MM.1S (cell line): ENCODE results near the gene TOR1A.

Experiments
- DNase-seq: peaks from one replicate; pipeline ENCODE4 v3.0.0-alpha.2; 2015
- H2AFZ ChIP-seq: fragments of 300-600 bp; sonication (generic); 2 replicates; pipeline ENCODE4 v1.6.0; 2016; ENCODE audit warnings: antibody characterized with exemption, low read length
- H3F3A ChIP-seq: fragments of 300-600 bp; sonication (generic); 2 replicates; pipeline ENCODE4 v1.6.1; 2016; ENCODE audit warnings: mild to moderate bottlenecking, antibody characterized with exemption, low read length, moderate library complexity, mixed read lengths; ENCODE audit not compliant: insufficient read depth
- H3K27ac ChIP-seq: fragments of 300-600 bp; sonication (generic); 2 replicates; pipeline ENCODE4 v1.5.1; 2016; ENCODE audit warnings: mild to moderate bottlenecking, low read length
- H3K27me3 ChIP-seq: fragments of 300-600 bp; sonication (generic); replicated peaks from 2 replicates; pipeline ENCODE4 v1.6.0; 2016; ENCODE audit warnings: low read length; ENCODE audit not compliant: insufficient read depth
- H3K36me3 ChIP-seq: fragments of 300-600 bp; sonication (generic); replicated peaks from 2 replicates; pipeline ENCODE4 v1.6.1; 2016; ENCODE audit warnings: mild to moderate bottlenecking, low read length, mixed read lengths; ENCODE audit not compliant: insufficient read depth
- H3K4me1 ChIP-seq: fragments of 300-600 bp; sonication (generic); 2 replicates; pipeline ENCODE4 v1.6.1; 2016; ENCODE audit warnings: low read length, mixed read lengths
- H3K4me2 ChIP-seq: fragments of 300-600 bp; sonication (generic); 2 replicates; pipeline ENCODE4 v1.6.0; 2016; ENCODE audit warnings: low read depth, low read length
- H3K4me3 ChIP-seq: fragments of 300-600 bp; sonication (generic); 2 replicates; pipeline ENCODE4 v1.5.1; 2016; ENCODE audit warnings: low read length, mixed read lengths
- H3K79me2 ChIP-seq: fragments of 300-600 bp; sonication (generic); 2 replicates; pipeline ENCODE4 v1.6.1; 2016; ENCODE audit warnings: mixed run types, low read length, mixed read lengths
- H3K9ac ChIP-seq: fragments of 300-600 bp; sonication (generic); 2 replicates; pipeline ENCODE4 v1.6.1; 2016; ENCODE audit warnings: low read length, mixed read lengths
- H3K9me2 ChIP-seq: fragments of 300-600 bp; sonication (generic); replicated peaks from 2 replicates; pipeline ENCODE4 v1.6.1; 2016; ENCODE audit warnings: mild to moderate bottlenecking, low read length, mixed read lengths; ENCODE audit not compliant: insufficient read depth
- H3K9me3 ChIP-seq: fragments of 300-600 bp; sonication (generic); replicated peaks from 2 replicates; pipeline ENCODE4 v1.6.1; 2016; ENCODE audit warnings: mild to moderate bottlenecking, low read length, mixed read lengths; ENCODE audit not compliant: insufficient read depth
- H4K20me1 ChIP-seq: fragments of 300-600 bp; sonication (generic); 2 replicates; pipeline ENCODE4 v1.6.1; 2016; ENCODE audit warnings: mild to moderate bottlenecking, low read length, moderate library complexity, mixed read lengths; ENCODE audit not compliant: insufficient read depth
- CTCF ChIP-seq: fragments of 300-600 bp; sonication (generic); IDR thresholded peaks from 2 replicates; pipeline ENCODE4 v1.5.1; 2016; ENCODE audit warnings: antibody characterized with exemption, low read length, mixed read lengths
- EZH2 ChIP-seq: fragments of 300-600 bp; sonication (generic); optimal IDR thresholded peaks from 2 replicates; pipeline ENCODE3; 2017; ENCODE audit warnings: low read depth, mild to moderate bottlenecking, antibody characterized with exemption, low read length, mixed read lengths
- EZH2phosphoT487 ChIP-seq: fragments of 300-600 bp; sonication (generic); IDR thresholded peaks from 2 replicates; pipeline ENCODE4 v1.6.1; 2018; ENCODE audit warnings: antibody characterized with exemption, low read length

Gene TOR1A

GRCh38 chr9:129770741-129771140 lies 53.2 kb downstream of the TOR1A start:
- peaks cover 75% of the 10 kb centered on the region for H3K27me3 ChIP-seq
- H3K9me2 ChIP-seq, result no peaks in the 10 kb centered on the region
- no peak overlapping the region for H3K4me3 ChIP-seq
- H3K27ac ChIP-seq, result no peak overlapping the region
- no peak for DNase-seq
- H2AFZ ChIP-seq, result no peak overlapping the region
- H3K79me2 ChIP-seq, result no peaks in the 10 kb centered on the region
- no peak overlapping the region for H3K9ac ChIP-seq
- no peak overlapping the region for H3K4me2 ChIP-seq
- no peaks in the 10 kb centered on the region for H3K9me3 ChIP-seq
- TF ChIP-seq EZH2 (no peak), CTCF (no peak), EZH2phosphoT487 (no peak)
- H3K36me3 ChIP-seq, result no peaks in the 10 kb centered on the region
- H3K4me1 ChIP-seq, result no peaks in the 10 kb centered on the region
- H3F3A ChIP-seq, result no peaks in the 10 kb centered on the region; the same call in 1 of the 2 replicates
- H4K20me1 ChIP-seq, result no peaks in the 10 kb centered on the region

GRCh38 chr9:129769669-129770068 lies 54.3 kb downstream of the TOR1A start:
- Histone ChIP-seq H3K4me2 (no peak overlapping the region), H3K36me3 (no peaks in the 10 kb centered on the region), H3F3A (no peaks in the 10 kb centered on the region; the same call in 1 of the 2 replicates), H3K9me3 (no peaks in the 10 kb centered on the region), H3K27me3 (peaks cover 72% of the 10 kb centered on the region), H2AFZ (no peak overlapping the region), H3K79me2 (no peaks in the 10 kb centered on the region), H3K9ac (no peak overlapping the region), H3K4me3 (no peak overlapping the region), H3K9me2 (no peaks in the 10 kb centered on the region), H3K4me1 (no peaks in the 10 kb centered on the region), H4K20me1 (no peaks in the 10 kb centered on the region), H3K27ac (no peak overlapping the region)
- no peak for DNase-seq
- TF ChIP-seq EZH2phosphoT487, result no peak
- no peak for TF ChIP-seq CTCF
- no peak for TF ChIP-seq EZH2

- Histone ChIP-seq H3K27ac (no peak overlapping the region), H3K4me2 (no peak overlapping the region), H3K9me3 (no peaks in the 10 kb centered on the region), H2AFZ (no peak overlapping the region), H3F3A (no peaks in the 10 kb centered on the region; the same call in 1 of the 2 replicates), H3K4me1 (no peaks in the 10 kb centered on the region), H3K9ac (no peak overlapping the region), H3K79me2 (no peaks in the 10 kb centered on the region), H3K4me3 (no peak overlapping the region), H3K36me3 (no peaks in the 10 kb centered on the region), H4K20me1 (no peaks in the 10 kb centered on the region), H3K9me2 (no peaks in the 10 kb centered on the region), H3K27me3 (peaks cover 65% of the 10 kb centered on the region)
- no peak for DNase-seq
- TF ChIP-seq EZH2phosphoT487 (no peak), CTCF (no peak), EZH2 (no peak)
Observed at GRCh38 chr9:129768486-129768885, 55.5 kb downstream of the TOR1A start.
